SK-N-MC (cell line): ENCODE data around the gene DUSP3.

Source experiments
- EZH2 ChIP-seq: fragments of 200-600 bp; sonication (generic); IDR thresholded peaks from one replicate; pipeline ENCODE4 v1.6.1; 2017; ENCODE audit warnings: antibody characterized with exemption
- FOXP2 ChIP-seq: optimal IDR thresholded peaks from 2 replicates; pipeline ENCODE3; 2011; ENCODE audit warnings: mild to moderate bottlenecking, moderate library complexity; ENCODE audit not compliant: insufficient read depth; ENCODE audit errors: extremely low read length, control extremely low read depth
- POLR2AphosphoS5 ChIP-seq: IDR thresholded peaks from 2 replicates; pipeline ENCODE4 v1.6.1; 2012; ENCODE audit warnings: mild to moderate bottlenecking, low read depth, low read length, borderline replicate concordance

DNA sequence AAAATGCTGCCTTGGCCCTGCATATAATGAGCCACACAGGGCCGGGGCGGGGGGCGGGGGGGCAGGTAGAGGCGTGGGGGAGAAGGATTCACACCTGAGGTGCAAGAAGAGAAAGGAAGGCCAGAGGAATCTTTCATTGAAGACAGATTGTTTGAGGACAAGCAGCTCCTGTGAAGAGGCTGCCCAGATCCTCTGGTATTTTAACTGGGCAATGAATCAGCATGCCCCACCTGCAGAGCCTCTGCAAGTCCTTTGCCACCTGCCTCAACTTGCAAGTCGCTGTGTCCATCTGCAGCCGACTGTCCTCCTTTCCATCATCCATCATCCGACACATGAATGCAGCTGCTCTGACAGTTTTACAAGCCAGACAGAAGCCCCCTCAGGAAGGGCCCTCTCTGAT is 18.9 kb downstream of the DUSP3 start:
- TF ChIP-seq POLR2AphosphoS5: no peak
- no peak for TF ChIP-seq EZH2
- no peak for TF ChIP-seq FOXP2
